Endothelial cell (in vitro differentiated cells): ENCODE results near the gene PADI6. TPM values are rescaled to one million over a fixed set of nuclear protein-coding genes. Genes with fewer than 3 reads are reported as not detected.

Source experiments
- DNase-seq: peaks from one replicate; pipeline ENCODE4 v3.0.0; 2021; ENCODE audit warnings: low spot score
- H3K27ac Mint-ChIP-seq: one replicate; pipeline ENCODE4 v1.8.0; 2021; ENCODE audit warnings: mixed read lengths, inconsistent platforms; ENCODE audit not compliant: unreplicated experiment
- H3K27me3 Mint-ChIP-seq: one replicate; pipeline ENCODE4 v1.8.0; 2021; ENCODE audit warnings: mild to moderate bottlenecking, moderate library complexity, mixed read lengths, inconsistent platforms; ENCODE audit not compliant: unreplicated experiment
- H3K36me3 Mint-ChIP-seq: one replicate; pipeline ENCODE4 v1.8.0; 2021; ENCODE audit warnings: mild to moderate bottlenecking, low read depth, mixed read lengths, inconsistent platforms; ENCODE audit not compliant: unreplicated experiment
- H3K4me1 Mint-ChIP-seq: one replicate; pipeline ENCODE4 v1.8.0; 2021; ENCODE audit warnings: mild to moderate bottlenecking, mixed read lengths, inconsistent platforms; ENCODE audit not compliant: unreplicated experiment
- H3K4me3 Mint-ChIP-seq: one replicate; pipeline ENCODE4 v1.8.0; 2021; ENCODE audit warnings: mild to moderate bottlenecking, mixed read lengths, inconsistent platforms; ENCODE audit not compliant: unreplicated experiment
- H3K9me3 Mint-ChIP-seq: one replicate; pipeline ENCODE4 v1.8.0; 2021; ENCODE audit warnings: mixed read lengths, inconsistent platforms; ENCODE audit not compliant: unreplicated experiment
- CTCF ChIP-seq: fragments of 200-600 bp; sonication (generic); IDR thresholded peaks from one replicate; pipeline ENCODE4 v1.5.0; 2021; ENCODE audit warnings: antibody characterized with exemption; ENCODE audit not compliant: unreplicated experiment
- total RNA-seq: library from RNA; stranded (reverse); fragmentation: NEBNext Ultra II Directional; extraction: Animal tissue kit (Norgen Biotek cat#: 25700); gene quantifications from one replicate; pipeline ENCODE4 v1.2.1, GENCODE V29; 2021; ENCODE audit not compliant: unreplicated experiment

PADI6 gene
- total RNA-seq, 1 donor from 2014 or later, result not detected

DNA sequence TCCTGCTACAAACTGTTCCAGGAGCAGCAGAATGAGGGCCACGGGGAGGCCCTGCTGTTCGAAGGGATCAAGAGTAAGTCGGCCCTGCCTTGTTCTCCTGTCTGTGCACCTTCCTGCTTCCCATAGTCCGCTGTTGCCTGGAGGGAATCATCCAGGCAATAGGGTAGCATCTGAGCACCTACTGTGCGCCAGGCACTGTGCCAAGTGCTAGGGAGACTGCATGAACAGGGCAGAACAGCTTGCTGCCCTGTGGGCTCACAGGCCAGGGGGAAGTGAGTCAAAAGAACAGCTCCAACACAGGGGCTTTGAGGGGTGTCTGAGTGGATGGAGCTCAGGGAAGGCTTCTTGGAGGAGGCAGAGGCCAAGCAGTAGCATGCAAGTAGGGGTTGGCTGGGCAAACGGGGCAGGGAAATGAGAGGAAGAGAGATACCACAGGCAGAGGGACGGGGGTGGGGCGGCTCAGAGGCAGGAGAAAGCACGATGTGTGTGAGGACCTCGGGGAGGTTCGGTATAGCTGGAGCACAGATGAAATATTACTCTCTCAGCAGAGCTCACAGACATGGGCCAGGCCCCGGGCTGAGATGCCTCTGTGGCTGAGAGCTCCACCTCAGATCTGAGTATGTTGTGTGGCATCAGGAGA lies 15.5 kb upstream of the PADI6 start:
- no peak for DNase-seq
- H3K4me1 Mint-ChIP-seq, result no peaks in the 10 kb centered on the region
- H3K36me3 Mint-ChIP-seq, result no peaks in the 10 kb centered on the region
- no peak for TF ChIP-seq CTCF
- no peak overlapping the region for H3K4me3 Mint-ChIP-seq
- H3K9me3 Mint-ChIP-seq, result no peaks in the 10 kb centered on the region
- peaks cover 6% of the 10 kb centered on the region for H3K27me3 Mint-ChIP-seq
- no peak overlapping the region for H3K27ac Mint-ChIP-seq

GRCh38 chr1:17358557-17358956 lies 13.4 kb upstream of the PADI6 start:
- H3K36me3 Mint-ChIP-seq, result no peaks in the 10 kb centered on the region
- no peak overlapping the region for H3K27ac Mint-ChIP-seq
- H3K9me3 Mint-ChIP-seq, result no peaks in the 10 kb centered on the region
- no peak for TF ChIP-seq CTCF
- no peak for DNase-seq
- no peaks in the 10 kb centered on the region for H3K4me1 Mint-ChIP-seq
- peaks cover 4% of the 10 kb centered on the region for H3K27me3 Mint-ChIP-seq
- H3K4me3 Mint-ChIP-seq, result no peak overlapping the region

- H3K27me3 Mint-ChIP-seq, result peaks cover 5% of the 10 kb centered on the region
- no peaks in the 10 kb centered on the region for H3K4me1 Mint-ChIP-seq
- H3K27ac Mint-ChIP-seq, result no peak overlapping the region
- DNase-seq, result no peak
- H3K36me3 Mint-ChIP-seq, result no peaks in the 10 kb centered on the region
- H3K9me3 Mint-ChIP-seq, result no peaks in the 10 kb centered on the region
- no peak overlapping the region for H3K4me3 Mint-ChIP-seq
- no peak for TF ChIP-seq CTCF
These were observed 13.0 kb upstream of the PADI6 start for GRCh38 chr1:17359031-17359430.

DNA sequence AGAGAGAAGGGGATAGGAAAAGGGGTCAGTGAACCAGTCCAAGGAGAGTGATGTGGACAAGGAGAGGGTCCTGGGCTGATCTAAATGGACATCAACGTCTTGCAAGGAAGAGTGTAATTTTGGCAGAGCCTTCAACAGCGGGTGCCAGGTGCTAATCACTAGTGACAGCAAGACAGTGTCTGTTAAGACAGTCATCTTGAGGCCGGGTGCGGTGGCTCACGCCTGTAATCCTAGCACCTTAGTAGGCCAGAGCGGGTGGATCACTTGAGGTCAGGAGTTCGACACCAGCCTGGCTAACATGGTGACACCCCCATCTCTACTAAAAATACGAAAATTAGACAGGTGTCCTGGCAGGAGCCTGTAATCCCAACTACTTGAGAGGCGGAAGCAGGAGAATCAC lies 12.2 kb upstream of the PADI6 start:
- Mint-ChIP-seq H3K27ac (no peak overlapping the region), H3K9me3 (no peaks in the 10 kb centered on the region), H3K36me3 (no peaks in the 10 kb centered on the region), H3K4me1 (no peaks in the 10 kb centered on the region), H3K27me3 (peaks cover 5% of the 10 kb centered on the region), H3K4me3 (no peak overlapping the region)
- TF ChIP-seq CTCF, result no peak
- no peak for DNase-seq

- Mint-ChIP-seq H3K27me3 (peaks cover 5% of the 10 kb centered on the region), H3K36me3 (no peaks in the 10 kb centered on the region), H3K9me3 (no peaks in the 10 kb centered on the region), H3K4me1 (no peaks in the 10 kb centered on the region), H3K4me3 (no peak overlapping the region), H3K27ac (no peak overlapping the region)
- TF ChIP-seq CTCF, result no peak
- no peak for DNase-seq
These were observed 11.6 kb upstream of the PADI6 start for GRCh38 chr1:17360272-17360956.
